ENCODE data around the gene CARM1. TPM values are rescaled to one million over a fixed set of nuclear protein-coding genes. Genes with fewer than 3 reads are reported as not detected.

Gene CARM1
- total and polyA plus RNA-seq, 2 of the 13 experiments (the other 11 are each of a cell fraction or from before 2014, with no cell fraction given), result 27.6 to 55.8 TPM

GRCh38 chr19:10872546-10873107 lies 1.3 kb downstream of the CARM1 start:
- WGBS (ENCODE audit: low lambda C conversion rate), result 5% methylated on average over 15 of the region's 16 CpGs
- H2AFZ ChIP-seq (ENCODE audit: low read length), result no peak overlapping the region
- H3K9me3 ChIP-seq (ENCODE audit: low read length), result no peaks in the 10 kb centered on the region
- FAIRE-seq (no peak), ATAC-seq (no peak), DNase-seq (ENCODE audit: low spot score) (no peak)
- BruUV-seq (replicated peaks), result TSS peak; percentile 67
- peak overlapping the region; percentile 60 for H3K27ac ChIP-seq (ENCODE audit: extremely low read length, insufficient read depth, low read length)
- in situ Hi-C loops (cut with HindIII; ENCODE audit: extremely low pct_ligation_motif_present, low pct_unique_long_range_greater_than_20kb), result no loop called here
- peak overlapping the region; percentile 85 to 96 (median 87) for H3K4me3 ChIP-seq (replicated peaks in 1 of 3; ENCODE audit: insufficient read depth in 1 of 3, low read depth in 2 of 3, low read length in 3 of 3)
- H4K20me1 ChIP-seq (ENCODE audit: insufficient read depth, low read length), result no peaks in the 10 kb centered on the region
- intact Hi-C loops (cut with micrococcal nuclease; ENCODE audit: unreplicated experiment), result loop anchor here (10.0 kb wide), 1 partner anchor 52 kb away; the partner anchor contains the start of genes TIMM29 and YIPF2
- TF ChIP-seq ZNF644 (CRISPR knock-in tag; IDR thresholded peaks at IDR 0.05; ENCODE audit: low read depth), result no peak
- TF ChIP-seq SKI (IDR thresholded peaks at IDR 0.05; ENCODE audit: partially characterized antibody), result no peak
- no peak for TF ChIP-seq FOXC1 (CRISPR knock-in tag; IDR thresholded peaks at IDR 0.05; ENCODE audit: borderline replicate concordance)
- TF ChIP-seq SOX13 (IDR thresholded peaks at IDR 0.05), result no peak
- no peak for TF ChIP-seq SOX13 (CRISPR knock-in tag; conservative IDR thresholded peaks at IDR 0.05 in 1 of 2, IDR thresholded peaks at IDR 0.05 in 1 of 2)
- TF ChIP-seq DMAP1 (CRISPR knock-in tag; IDR thresholded peaks at IDR 0.05), result peak; percentile 51; the same call in 1 of the 2 replicates
- no peak for TF ChIP-seq MYNN (CRISPR knock-in tag; IDR thresholded peaks at IDR 0.05; ENCODE audit: low read depth)
- no peak for TF ChIP-seq RXRA (CRISPR knock-in tag; IDR thresholded peaks at IDR 0.05)
- no peak for TF ChIP-seq ZUFSP (CRISPR knock-in tag; IDR thresholded peaks at IDR 0.05; ENCODE audit: borderline replicate concordance)
- peak; percentile 22; the same call in 1 of the 2 replicates for TF ChIP-seq PHF8 (CRISPR knock-in tag; IDR thresholded peaks at IDR 0.05)
- no peaks in the 10 kb centered on the region for H3K27me3 ChIP-seq (ENCODE audit: control insufficient read depth in 1 of 2, insufficient read depth in 2 of 2, low read length in 2 of 2)
- H3K79me2 ChIP-seq (ENCODE audit: insufficient read depth, low read length), result peaks cover 45% of the 10 kb centered on the region
- peaks cover 62% of the 10 kb centered on the region for H3K4me1 ChIP-seq (ENCODE audit: insufficient read depth, low read length)
- H3K36me3 ChIP-seq (replicated peaks in 1 of 2; ENCODE audit: control insufficient read depth in 1 of 2, insufficient read depth in 2 of 2, low read length in 2 of 2), result peaks cover 0 to 2% of the 10 kb centered on the region in 2 experiments; a peak in 1 of 5 replicates
- peak overlapping the region; percentile 82 for H3K9ac ChIP-seq (ENCODE audit: insufficient read depth, low read depth, low read length)
- ChIA-PET CTCF (ENCODE audit: low intra/inter-chr PET ratio, low total read pairs) (no interaction called here), POLR2A (interaction anchor here (0.7 to 2.4 kb wide), 3 partner anchors 9 to 37 kb away, joined by 5 to 7 read pairs (median 5); partner anchors contain the start of gene TMED1)
- H3K4me2 ChIP-seq (ENCODE audit: low read depth, low read length), result peak overlapping the region; percentile 87
